MM.1S (cell line): Measurements from ENCODE around the gene CTRB1.

Source experiments
- DNase-seq: peaks from one replicate; pipeline ENCODE4 v3.0.0-alpha.2; 2015
- H2AFZ ChIP-seq: fragments of 300-600 bp; sonication (generic); 2 replicates; pipeline ENCODE4 v1.6.0; 2016; ENCODE audit warnings: antibody characterized with exemption, low read length
- H3F3A ChIP-seq: fragments of 300-600 bp; sonication (generic); 2 replicates; pipeline ENCODE4 v1.6.1; 2016; ENCODE audit warnings: mild to moderate bottlenecking, antibody characterized with exemption, low read length, moderate library complexity, mixed read lengths; ENCODE audit not compliant: insufficient read depth
- H3K27ac ChIP-seq: fragments of 300-600 bp; sonication (generic); 2 replicates; pipeline ENCODE4 v1.5.1; 2016; ENCODE audit warnings: mild to moderate bottlenecking, low read length
- H3K27me3 ChIP-seq: fragments of 300-600 bp; sonication (generic); replicated peaks from 2 replicates; pipeline ENCODE4 v1.6.0; 2016; ENCODE audit warnings: low read length; ENCODE audit not compliant: insufficient read depth
- H3K36me3 ChIP-seq: fragments of 300-600 bp; sonication (generic); replicated peaks from 2 replicates; pipeline ENCODE4 v1.6.1; 2016; ENCODE audit warnings: mild to moderate bottlenecking, low read length, mixed read lengths; ENCODE audit not compliant: insufficient read depth
- H3K4me1 ChIP-seq: fragments of 300-600 bp; sonication (generic); 2 replicates; pipeline ENCODE4 v1.6.1; 2016; ENCODE audit warnings: low read length, mixed read lengths
- H3K4me2 ChIP-seq: fragments of 300-600 bp; sonication (generic); 2 replicates; pipeline ENCODE4 v1.6.0; 2016; ENCODE audit warnings: low read depth, low read length
- H3K4me3 ChIP-seq: fragments of 300-600 bp; sonication (generic); 2 replicates; pipeline ENCODE4 v1.5.1; 2016; ENCODE audit warnings: low read length, mixed read lengths
- H3K79me2 ChIP-seq: fragments of 300-600 bp; sonication (generic); 2 replicates; pipeline ENCODE4 v1.6.1; 2016; ENCODE audit warnings: mixed run types, low read length, mixed read lengths
- H3K9ac ChIP-seq: fragments of 300-600 bp; sonication (generic); 2 replicates; pipeline ENCODE4 v1.6.1; 2016; ENCODE audit warnings: low read length, mixed read lengths
- H3K9me2 ChIP-seq: fragments of 300-600 bp; sonication (generic); replicated peaks from 2 replicates; pipeline ENCODE4 v1.6.1; 2016; ENCODE audit warnings: mild to moderate bottlenecking, low read length, mixed read lengths; ENCODE audit not compliant: insufficient read depth
- H3K9me3 ChIP-seq: fragments of 300-600 bp; sonication (generic); replicated peaks from 2 replicates; pipeline ENCODE4 v1.6.1; 2016; ENCODE audit warnings: mild to moderate bottlenecking, low read length, mixed read lengths; ENCODE audit not compliant: insufficient read depth
- H4K20me1 ChIP-seq: fragments of 300-600 bp; sonication (generic); 2 replicates; pipeline ENCODE4 v1.6.1; 2016; ENCODE audit warnings: mild to moderate bottlenecking, low read length, moderate library complexity, mixed read lengths; ENCODE audit not compliant: insufficient read depth
- EZH2 ChIP-seq: fragments of 300-600 bp; sonication (generic); optimal IDR thresholded peaks from 2 replicates; pipeline ENCODE3; 2017; ENCODE audit warnings: low read depth, mild to moderate bottlenecking, antibody characterized with exemption, low read length, mixed read lengths
- EZH2phosphoT487 ChIP-seq: fragments of 300-600 bp; sonication (generic); IDR thresholded peaks from 2 replicates; pipeline ENCODE4 v1.6.1; 2018; ENCODE audit warnings: antibody characterized with exemption, low read length
- TF ChIP-seq, protein P1 (sequence below): fragments of 300-600 bp; sonication (generic); IDR thresholded peaks from 2 replicates; pipeline ENCODE4 v1.5.1; 2016; ENCODE audit warnings: antibody characterized with exemption, low read length, mixed read lengths

Gene CTRB1

GRCh38 chr16:75258807-75259141, 40.0 kb downstream of the CTRB1 start:
- H3K4me1 ChIP-seq: no peaks in the 10 kb centered on the region
- H3K27me3 ChIP-seq: no peaks in the 10 kb centered on the region
- no peak overlapping the region for H3K4me3 ChIP-seq
- DNase-seq: no peak
- H3K27ac ChIP-seq: no peak overlapping the region
- no peak for TF ChIP-seq EZH2phosphoT487
- no peak for TF ChIP-seq EZH2
- TF ChIP-seq, protein P1, sequence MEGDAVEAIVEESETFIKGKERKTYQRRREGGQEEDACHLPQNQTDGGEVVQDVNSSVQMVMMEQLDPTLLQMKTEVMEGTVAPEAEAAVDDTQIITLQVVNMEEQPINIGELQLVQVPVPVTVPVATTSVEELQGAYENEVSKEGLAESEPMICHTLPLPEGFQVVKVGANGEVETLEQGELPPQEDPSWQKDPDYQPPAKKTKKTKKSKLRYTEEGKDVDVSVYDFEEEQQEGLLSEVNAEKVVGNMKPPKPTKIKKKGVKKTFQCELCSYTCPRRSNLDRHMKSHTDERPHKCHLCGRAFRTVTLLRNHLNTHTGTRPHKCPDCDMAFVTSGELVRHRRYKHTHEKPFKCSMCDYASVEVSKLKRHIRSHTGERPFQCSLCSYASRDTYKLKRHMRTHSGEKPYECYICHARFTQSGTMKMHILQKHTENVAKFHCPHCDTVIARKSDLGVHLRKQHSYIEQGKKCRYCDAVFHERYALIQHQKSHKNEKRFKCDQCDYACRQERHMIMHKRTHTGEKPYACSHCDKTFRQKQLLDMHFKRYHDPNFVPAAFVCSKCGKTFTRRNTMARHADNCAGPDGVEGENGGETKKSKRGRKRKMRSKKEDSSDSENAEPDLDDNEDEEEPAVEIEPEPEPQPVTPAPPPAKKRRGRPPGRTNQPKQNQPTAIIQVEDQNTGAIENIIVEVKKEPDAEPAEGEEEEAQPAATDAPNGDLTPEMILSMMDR: no peak
- no peaks in the 10 kb centered on the region for H3K36me3 ChIP-seq
- no peaks in the 10 kb centered on the region for H3F3A ChIP-seq
- H3K4me2 ChIP-seq: no peak overlapping the region
- H3K9me2 ChIP-seq: no peaks in the 10 kb centered on the region
- no peak overlapping the region for H2AFZ ChIP-seq
- H3K9me3 ChIP-seq: no peaks in the 10 kb centered on the region
- no peak overlapping the region for H3K9ac ChIP-seq
- H3K79me2 ChIP-seq: no peaks in the 10 kb centered on the region
- H4K20me1 ChIP-seq: no peaks in the 10 kb centered on the region

DNA sequence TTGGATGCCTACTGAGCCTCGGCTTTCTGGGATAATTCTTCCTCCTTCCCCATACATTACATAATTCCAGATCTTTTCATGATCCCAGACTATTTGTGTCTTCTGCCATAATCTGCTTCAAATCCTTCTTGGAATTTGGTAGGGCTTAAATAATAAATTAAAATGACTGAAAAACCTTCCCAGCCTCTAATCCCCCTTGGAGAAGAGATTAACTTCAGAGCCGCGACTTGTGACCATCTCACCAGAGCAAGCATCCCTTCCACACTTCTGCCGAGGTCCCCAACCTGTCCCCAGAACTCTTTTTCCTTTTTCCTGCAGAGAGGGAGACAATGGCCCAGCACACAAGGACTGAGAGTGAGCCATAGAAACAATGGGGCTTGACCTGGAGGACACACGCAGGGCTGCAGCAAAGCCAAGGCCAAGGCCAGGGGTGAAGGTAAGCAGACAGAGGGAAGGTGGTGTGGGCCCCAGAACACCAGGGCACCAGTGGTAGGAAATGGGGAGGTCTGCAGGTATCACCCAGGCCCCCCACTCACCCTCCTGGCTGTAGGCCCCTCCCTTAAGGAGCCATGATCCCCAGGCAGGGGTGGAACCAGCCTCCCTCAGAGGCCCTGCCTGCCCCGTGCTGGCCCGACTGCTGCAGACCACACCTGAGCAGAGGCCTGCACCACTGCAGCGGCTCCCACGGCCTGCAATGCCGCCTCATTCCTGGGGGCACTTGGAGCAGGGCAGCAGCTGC, 42.2 kb downstream of the CTRB1 start:
- H2AFZ ChIP-seq: no peak overlapping the region
- no peaks in the 10 kb centered on the region for H3K36me3 ChIP-seq
- no peaks in the 10 kb centered on the region for H3K9me2 ChIP-seq
- H3K79me2 ChIP-seq: no peaks in the 10 kb centered on the region
- H3F3A ChIP-seq: no peaks in the 10 kb centered on the region
- H4K20me1 ChIP-seq: no peaks in the 10 kb centered on the region
- no peaks in the 10 kb centered on the region for H3K27me3 ChIP-seq
- DNase-seq: no peak
- H3K4me1 ChIP-seq: no peaks in the 10 kb centered on the region
- H3K9me3 ChIP-seq: no peaks in the 10 kb centered on the region
- H3K27ac ChIP-seq: no peak overlapping the region
- TF ChIP-seq, protein P1: no peak
- TF ChIP-seq EZH2: no peak
- TF ChIP-seq EZH2phosphoT487: no peak
- H3K4me3 ChIP-seq: no peak overlapping the region
- H3K4me2 ChIP-seq: no peak overlapping the region
- no peak overlapping the region for H3K9ac ChIP-seq

GRCh38 chr16:75261590-75262078, 42.8 kb downstream of the CTRB1 start:
- no peaks in the 10 kb centered on the region for H3F3A ChIP-seq
- no peaks in the 10 kb centered on the region for H3K79me2 ChIP-seq
- H3K27me3 ChIP-seq: 0 out of 2 replicates have a peak, but pooled peaks cover 4% of the 10 kb centered on the region
- H3K4me1 ChIP-seq: no peaks in the 10 kb centered on the region
- H3K9me3 ChIP-seq: no peaks in the 10 kb centered on the region
- H3K9ac ChIP-seq: no peak overlapping the region
- no peaks in the 10 kb centered on the region for H3K36me3 ChIP-seq
- no peaks in the 10 kb centered on the region for H4K20me1 ChIP-seq
- no peak overlapping the region for H3K4me3 ChIP-seq
- no peaks in the 10 kb centered on the region for H3K9me2 ChIP-seq
- H3K4me2 ChIP-seq: no peak overlapping the region
- H3K27ac ChIP-seq: no peak overlapping the region
- no peak overlapping the region for H2AFZ ChIP-seq
- DNase-seq: no peak
- TF ChIP-seq, protein P1: no peak
- TF ChIP-seq EZH2: no peak
- no peak for TF ChIP-seq EZH2phosphoT487
